Sigmoid colon (tissue), 7 donors: ENCODE measurements around the gene ZER1. TPM values are rescaled to one million over a fixed set of nuclear protein-coding genes. Genes with fewer than 3 reads are reported as not detected.
"Not testable (repeated sequence)": the region's sequence is repeated elsewhere in the genome, so short reads cannot be mapped to it uniquely, and the experiment has no call there.

ENCODE experiments used
- DNase-seq: peaks from one replicate; pipeline ENCODE4 v3.0.0-alpha.2; 2019
- H3K27ac ChIP-seq, 4 donors: fragments of 200-600 bp; sonication (generic); one replicate each; pipeline ENCODE4 v1.5.1; 2016 to 2019; ENCODE audit warnings: mild to moderate bottlenecking in 1 of 4
- H3K27me3 ChIP-seq, 3 donors: fragments of 200-600 bp; sonication (generic); one replicate each; pipeline ENCODE4 v1.5.1; 2019; ENCODE audit warnings: mild to moderate bottlenecking in 1 of 3
- H3K36me3 ChIP-seq, 4 donors: fragments of 200-600 bp; sonication (generic); one replicate each; pipeline ENCODE4 v1.5.1; 2016 to 2019
- H3K4me1 ChIP-seq, 4 donors: fragments of 200-600 bp; sonication (generic); one replicate each; pipeline ENCODE4 v1.5.1; 2017 to 2019
- H3K4me3 ChIP-seq, 4 donors: fragments of 200-600 bp; sonication (generic); one replicate each; pipeline ENCODE4 v1.5.1; 2017 to 2019; ENCODE audit warnings: mild to moderate bottlenecking in 2 of 4, moderate library complexity in 1 of 4
- H3K9me3 ChIP-seq, 4 donors: fragments of 200-600 bp in 3 of 4; sonication (generic) in 3 of 4; one replicate each; pipeline versions ENCODE4 v1.5.1 to v1.6.1; 2013 to 2019
- CTCF ChIP-seq, 4 experiments: fragments of 450-650 bp in 3 of 4; fragments of 200-600 bp in 1 of 4; IDR thresholded peaks; one replicate each; pipeline ENCODE4 v1.5.1; 2016 to 2019; ENCODE audit warnings: antibody characterized with exemption in 4 of 4, mild to moderate bottlenecking in 3 of 4, moderate library complexity in 2 of 4
- EP300 ChIP-seq, 4 donors: sonication (generic); formaldehyde crosslinking; IDR thresholded peaks; one replicate each; pipeline ENCODE4 v1.6.1; 2017; ENCODE audit warnings: antibody characterized with exemption in 4 of 4
- POLR2A ChIP-seq, 2 donors: fragments of 450-650 bp; IDR thresholded peaks; one replicate each; pipeline ENCODE4 v1.6.1; 2016; ENCODE audit warnings: antibody characterized with exemption in 2 of 2, mild to moderate bottlenecking in 2 of 2, moderate library complexity in 2 of 2
- POLR2AphosphoS5 ChIP-seq, 4 donors: sonication (generic); formaldehyde crosslinking; IDR thresholded peaks; one replicate each; pipeline ENCODE4 v1.6.1; 2017; ENCODE audit warnings: antibody characterized with exemption in 4 of 4
- WGBS, 2 donors: extraction: QIAGEN DNeasy Blood & Tissue Kit; methylation state at CpG; one replicate each; pipeline ENCODE4 v1.1.7; 2013; 5-methylcytosine and 5-hydroxymethylcytosine counted together
- intact Hi-C: fragments of 100-400 bp; cut with DNase I; formaldehyde crosslinking; loops from one replicate; pipeline ENCODE4 v1.15.1; 2023
- polyA plus RNA-seq, 3 donors: library from polyadenylated mRNA; stranded (reverse); fragments of 200-250 nt; gene quantifications; one replicate each; pipeline ENCODE4 v1.2.3, GENCODE V29; 2013
- total RNA-seq, 4 donors: library from RNA; depleted of rRNA; stranded (reverse); fragments of >200 nt; gene quantifications; one replicate each; pipeline ENCODE4 v1.1.0, GENCODE V29; 2016
- donor health status: healthy with polysubstance abuse.
- donor health status: Bipolar disorder and iron deficiency.
- donor health status: healthy.

The ZER1 gene
- total and polyA plus RNA-seq, 7 donors: 30.0 to 65.4 (median 41.6) TPM

- Histone ChIP-seq H3K27ac (peak overlapping the region; percentile 69 to 84 (median 76)), H3K4me1 (peaks cover 0 to 19% (median 11%) of the 10 kb centered on the region in 4 donors), H3K9me3 (no peaks in the 10 kb centered on the region), H3K36me3 (no peaks in the 10 kb centered on the region), H3K4me3 (peak overlapping the region; percentile 65 to 82 (median 76)), H3K27me3 (no peaks in the 10 kb centered on the region)
- 6 to 7% methylated on average over 55 of the region's 55 CpGs for WGBS, 2 donors
- intact Hi-C loops: loop anchor here (5.0 kb wide), 3 partner anchors 46 to 146 kb away; partner anchors contain the start of genes DYNC2I2 and TBC1D13
- TF ChIP-seq POLR2A (IDR thresholded peaks at IDR 0.05): no peak
- DNase-seq: peak; percentile 71
Measured at GRCh38 chr9:128702949-128703615, 68.6 kb downstream of the ZER1 start.

- H3K27ac ChIP-seq: peak within 1 kb of the TSS; percentile 69 to 84 (median 76)
- H3K36me3 ChIP-seq: no peaks in the 10 kb centered on the region
- no peaks in the 10 kb centered on the region for H3K27me3 ChIP-seq
- peak; percentile 69 to 92 (median 76) for TF ChIP-seq CTCF (IDR thresholded peaks at IDR 0.05)
- peak in 1 of 4 donors; percentile 38 for TF ChIP-seq POLR2AphosphoS5 (IDR thresholded peaks at IDR 0.05)
- no peak for TF ChIP-seq EP300 (IDR thresholded peaks at IDR 0.05)
- no peaks in the 10 kb centered on the region for H3K9me3 ChIP-seq
- H3K4me3 ChIP-seq: peak within 1 kb of the TSS; percentile 65 to 82 (median 76)
- intact Hi-C loops: loop anchor here (5.0 kb wide), 3 partner anchors 45 to 145 kb away; partner anchors contain the start of genes DYNC2I2 and TBC1D13
- peaks cover 0 to 19% (median 13%) of the 10 kb centered on the region in 4 donors for H3K4me1 ChIP-seq
- WGBS, 2 donors: 0% methylated on average over 65 of the region's 65 CpGs
- peak; percentile 91 for DNase-seq
Measured at GRCh38 chr9:128702445-128702948, 69.2 kb downstream of the ZER1 start, which contains the start of gene PKN3. Gene PKN3, plus strand, starts transcription at chr9:128702503. Its CDS starts 413 bp downstream, at chr9:128702916.

- no peaks in the 10 kb centered on the region for H3K27me3 ChIP-seq
- intact Hi-C loops: loop anchor here (5.0 kb wide), 3 partner anchors 44 to 144 kb away; partner anchors contain the start of genes DYNC2I2 and TBC1D13
- peak; percentile 58 for DNase-seq
Measured at GRCh38 chr9:128701227-128701854, 70.4 kb downstream of the ZER1 start.

GRCh38 chr9:128699096-128699795, 72.5 kb downstream of the ZER1 start:
- H3K4me3 ChIP-seq, H3K27ac ChIP-seq, intact Hi-C loops, H3K27me3 ChIP-seq, H3K9me3 ChIP-seq: not testable (repeated sequence)
- H3K36me3 ChIP-seq: peaks cover 3 to 28% (median 7%) of the 10 kb centered on the region in 4 donors
- 82 to 92% methylated on average over 30 of the region's 30 CpGs for WGBS, 2 donors
- peak; percentile 46 for DNase-seq
- peaks cover 0 to 19% (median 13%) of the 10 kb centered on the region in 4 donors for H3K4me1 ChIP-seq

More at GRCh38 chr9:128701227-128701854, 70.4 kb downstream of the ZER1 start:
- H3K4me1 ChIP-seq: peaks cover 0 to 19% (median 13%) of the 10 kb centered on the region in 4 donors
- no peak for TF ChIP-seq CTCF (IDR thresholded peaks at IDR 0.05)
- no peak for TF ChIP-seq POLR2AphosphoS5 (IDR thresholded peaks at IDR 0.05)
- TF ChIP-seq POLR2A (IDR thresholded peaks at IDR 0.05): no peak
- peaks cover 0 to 7% (median 0%) of the 10 kb centered on the region in 4 donors for H3K36me3 ChIP-seq
- 79 to 81% methylated on average over 10 of the region's 10 CpGs for WGBS, 2 donors
- no peak overlapping the region for H3K4me3 ChIP-seq
- no peak overlapping the region for H3K27ac ChIP-seq
- no peaks in the 10 kb centered on the region for H3K9me3 ChIP-seq

- no peak overlapping the region for H3K4me3 ChIP-seq
- H3K27me3 ChIP-seq: no peaks in the 10 kb centered on the region
- peaks cover 16 to 49% (median 27%) of the 10 kb centered on the region in 4 donors for H3K36me3 ChIP-seq
- H3K27ac ChIP-seq: no peak overlapping the region
- no peak for TF ChIP-seq CTCF (IDR thresholded peaks at IDR 0.05)
- TF ChIP-seq POLR2AphosphoS5 (IDR thresholded peaks at IDR 0.05): no peak
- TF ChIP-seq EP300 (IDR thresholded peaks at IDR 0.05): no peak
- TF ChIP-seq POLR2A (IDR thresholded peaks at IDR 0.05): no peak
- no peaks in the 10 kb centered on the region for H3K9me3 ChIP-seq
- 74 to 75% methylated on average over 8 of the region's 8 CpGs for WGBS, 2 donors
- DNase-seq: peak; percentile 17
- intact Hi-C loops: no loop called here
- H3K4me1 ChIP-seq: peaks cover 0 to 6% (median 1%) of the 10 kb centered on the region in 4 donors
Measured at GRCh38 chr9:128696923-128697707, 74.6 kb downstream of the ZER1 start.
